ENCODE measurements around the gene COL6A3.

Gene COL6A3, protein sequence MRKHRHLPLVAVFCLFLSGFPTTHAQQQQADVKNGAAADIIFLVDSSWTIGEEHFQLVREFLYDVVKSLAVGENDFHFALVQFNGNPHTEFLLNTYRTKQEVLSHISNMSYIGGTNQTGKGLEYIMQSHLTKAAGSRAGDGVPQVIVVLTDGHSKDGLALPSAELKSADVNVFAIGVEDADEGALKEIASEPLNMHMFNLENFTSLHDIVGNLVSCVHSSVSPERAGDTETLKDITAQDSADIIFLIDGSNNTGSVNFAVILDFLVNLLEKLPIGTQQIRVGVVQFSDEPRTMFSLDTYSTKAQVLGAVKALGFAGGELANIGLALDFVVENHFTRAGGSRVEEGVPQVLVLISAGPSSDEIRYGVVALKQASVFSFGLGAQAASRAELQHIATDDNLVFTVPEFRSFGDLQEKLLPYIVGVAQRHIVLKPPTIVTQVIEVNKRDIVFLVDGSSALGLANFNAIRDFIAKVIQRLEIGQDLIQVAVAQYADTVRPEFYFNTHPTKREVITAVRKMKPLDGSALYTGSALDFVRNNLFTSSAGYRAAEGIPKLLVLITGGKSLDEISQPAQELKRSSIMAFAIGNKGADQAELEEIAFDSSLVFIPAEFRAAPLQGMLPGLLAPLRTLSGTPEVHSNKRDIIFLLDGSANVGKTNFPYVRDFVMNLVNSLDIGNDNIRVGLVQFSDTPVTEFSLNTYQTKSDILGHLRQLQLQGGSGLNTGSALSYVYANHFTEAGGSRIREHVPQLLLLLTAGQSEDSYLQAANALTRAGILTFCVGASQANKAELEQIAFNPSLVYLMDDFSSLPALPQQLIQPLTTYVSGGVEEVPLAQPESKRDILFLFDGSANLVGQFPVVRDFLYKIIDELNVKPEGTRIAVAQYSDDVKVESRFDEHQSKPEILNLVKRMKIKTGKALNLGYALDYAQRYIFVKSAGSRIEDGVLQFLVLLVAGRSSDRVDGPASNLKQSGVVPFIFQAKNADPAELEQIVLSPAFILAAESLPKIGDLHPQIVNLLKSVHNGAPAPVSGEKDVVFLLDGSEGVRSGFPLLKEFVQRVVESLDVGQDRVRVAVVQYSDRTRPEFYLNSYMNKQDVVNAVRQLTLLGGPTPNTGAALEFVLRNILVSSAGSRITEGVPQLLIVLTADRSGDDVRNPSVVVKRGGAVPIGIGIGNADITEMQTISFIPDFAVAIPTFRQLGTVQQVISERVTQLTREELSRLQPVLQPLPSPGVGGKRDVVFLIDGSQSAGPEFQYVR (N-terminal part only)

DNA sequence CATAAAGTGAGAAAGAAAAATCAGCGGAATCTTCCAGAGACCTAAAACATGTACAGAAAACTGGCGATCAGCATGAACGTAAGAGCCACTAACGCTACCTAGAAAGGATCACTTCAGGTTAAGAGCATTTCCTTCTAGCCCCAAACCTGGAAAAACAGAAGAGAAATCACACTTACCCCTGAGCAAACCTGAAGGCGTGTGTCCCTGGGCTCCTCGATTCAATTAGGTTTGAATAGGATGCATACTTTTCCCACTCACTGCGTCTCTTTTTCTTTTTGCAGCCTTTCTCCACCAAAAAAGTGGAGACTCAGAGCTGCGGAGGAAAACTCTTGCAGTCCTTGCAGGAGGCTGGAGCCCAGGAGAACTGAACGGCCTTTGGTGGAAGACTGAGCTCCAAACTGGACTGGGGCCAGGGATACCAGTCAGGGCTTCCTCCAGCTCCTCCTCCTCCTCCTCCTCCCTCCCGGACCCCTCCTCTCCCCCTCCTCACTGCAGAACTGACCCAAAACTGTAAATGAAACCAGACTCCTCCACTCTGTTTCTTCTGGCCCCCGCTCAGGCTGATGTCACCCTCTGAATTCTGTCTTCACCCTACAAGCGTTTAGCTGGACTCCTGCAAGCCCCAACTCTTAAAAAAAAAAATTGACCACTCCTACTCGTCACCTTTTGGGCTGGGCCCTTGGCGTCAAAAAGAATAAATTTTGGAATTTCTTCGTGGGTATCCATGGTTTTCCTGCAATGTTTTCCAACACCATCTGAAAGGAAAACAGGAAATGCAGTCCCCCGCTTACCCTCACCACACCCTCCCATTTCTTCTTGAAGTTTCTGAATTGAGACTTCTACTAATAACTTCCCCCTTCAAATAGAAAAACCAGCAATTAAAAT, at the start of gene COL6A3:
Gene COL6A3 (minus strand): TSS at position 388 of the 885 bp plus-strand sequence. CDS start 17,347 bp downstream, outside the sequence.
- DNase-seq (ENCODE audit: low read depth), result no peak

DNA sequence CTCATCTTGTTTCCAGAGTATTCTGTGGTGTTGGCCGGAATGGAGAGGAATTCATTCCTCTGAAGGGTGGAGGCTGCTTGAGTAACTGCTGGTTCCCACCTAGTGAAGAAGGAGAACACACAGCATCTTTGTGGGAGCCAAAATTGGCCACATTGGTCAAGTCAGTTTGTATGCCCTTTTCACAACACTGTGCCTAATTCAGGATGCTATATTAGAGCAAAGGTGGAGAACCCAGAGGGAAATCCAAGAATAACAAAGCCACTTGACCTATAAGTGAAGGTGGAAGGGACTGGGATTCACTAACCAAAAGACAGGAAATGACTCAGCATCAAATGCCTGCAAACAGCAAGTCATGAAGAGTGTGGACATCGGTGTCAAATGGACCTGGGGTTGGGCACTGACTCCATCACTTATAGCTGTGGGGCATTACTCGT, 45.8 kb upstream of the COL6A3 start:
- DNase-seq (ENCODE audit: low read depth), result no peak

DNA sequence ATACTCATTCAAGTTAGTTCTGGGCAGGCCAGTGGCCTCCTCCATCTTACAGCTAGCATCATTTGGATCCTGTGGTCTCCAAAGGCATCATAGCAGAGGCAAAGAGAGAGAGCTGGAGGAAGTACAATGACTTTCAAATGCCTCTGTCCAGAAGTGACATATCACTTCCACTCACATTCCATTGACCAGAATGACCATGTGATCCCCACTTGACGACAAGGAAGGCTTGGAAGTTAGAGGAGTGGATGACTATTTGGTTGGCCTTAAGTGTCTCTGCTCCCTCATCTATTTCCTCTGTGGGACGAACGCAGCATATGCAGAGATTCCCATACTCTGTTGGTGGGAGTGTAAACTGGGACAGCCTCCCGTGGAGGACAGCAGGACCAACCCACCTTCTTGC, 45.3 kb upstream of the COL6A3 start:
- no peak for DNase-seq (ENCODE audit: low read depth)

DNA sequence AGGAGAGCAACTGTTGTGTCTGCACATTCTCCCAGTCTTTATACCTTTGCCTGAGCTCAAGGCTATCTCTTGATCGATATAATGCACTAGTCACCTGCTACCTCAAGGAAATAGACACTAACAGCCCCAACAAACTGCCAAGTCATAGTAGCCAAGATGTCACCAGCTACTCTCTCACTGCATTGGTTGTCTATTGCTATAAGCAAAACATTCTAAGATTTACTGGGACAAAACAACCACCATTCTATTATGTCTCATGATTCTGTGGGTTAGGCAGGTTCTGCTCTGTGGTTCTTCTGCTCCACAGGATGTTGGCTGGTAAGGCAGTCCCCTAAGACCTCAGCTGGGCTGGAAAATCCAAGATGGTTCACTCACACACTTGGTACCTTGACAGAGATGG, 44.6 kb upstream of the COL6A3 start:
- no peak for DNase-seq (ENCODE audit: low read depth)

DNA sequence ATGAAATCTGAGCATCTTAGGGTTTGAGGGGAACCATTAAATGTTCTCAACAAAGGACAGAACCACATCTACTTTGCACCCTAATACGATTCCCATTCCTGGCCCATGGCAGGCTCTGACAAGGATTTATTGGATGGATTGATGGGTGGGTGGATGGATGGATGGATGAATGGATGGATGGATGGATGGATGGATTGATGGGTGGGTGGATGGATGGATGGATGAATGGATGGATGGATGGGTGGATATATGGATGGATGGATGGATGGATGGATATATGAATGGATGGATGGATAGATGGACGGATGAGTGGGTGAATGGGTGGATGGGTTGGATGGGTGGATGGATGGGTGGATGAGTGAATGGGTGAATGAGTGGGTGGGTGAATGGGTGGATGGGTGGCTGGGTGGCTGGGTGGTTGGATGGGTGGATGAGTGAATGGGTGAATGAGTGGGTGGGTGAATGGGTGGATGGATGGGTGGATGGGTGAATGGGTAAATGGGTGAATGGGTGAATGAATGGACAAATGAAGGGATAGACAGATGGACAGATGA, 43.5 kb upstream of the COL6A3 start:
- no peak for DNase-seq (ENCODE audit: low read depth)

DNA sequence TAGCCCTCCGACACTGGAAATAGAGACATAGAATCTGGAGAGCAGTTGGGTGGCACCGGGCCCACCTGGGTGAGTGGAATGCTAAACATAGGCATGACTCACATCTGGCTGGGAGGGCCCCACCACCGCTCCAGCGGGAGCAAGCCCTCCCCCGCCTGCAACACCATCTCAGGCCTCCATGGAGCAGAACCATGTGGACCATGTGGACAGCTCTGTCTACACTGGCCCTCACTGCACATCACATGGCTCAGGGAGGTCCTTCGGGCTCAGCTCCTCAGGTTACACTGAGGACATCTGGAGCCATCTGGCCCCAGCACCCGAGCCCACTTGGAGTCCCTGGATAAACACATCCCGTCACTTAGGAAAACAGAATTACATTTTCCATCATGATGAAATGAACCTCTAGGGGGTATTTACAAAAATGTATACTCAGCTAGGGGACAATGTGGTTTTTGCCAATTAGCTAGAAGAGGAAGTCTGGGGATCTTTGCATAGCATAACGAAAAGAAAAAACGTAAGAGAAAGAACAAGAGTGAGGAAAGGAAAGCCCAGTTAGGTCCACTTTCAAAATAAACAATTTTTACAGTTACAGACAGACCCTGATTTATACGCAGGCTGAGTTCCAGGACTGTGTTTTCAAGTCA, 42.4 kb upstream of the COL6A3 start:
- DNase-seq (ENCODE audit: low read depth), result no peak

DNA sequence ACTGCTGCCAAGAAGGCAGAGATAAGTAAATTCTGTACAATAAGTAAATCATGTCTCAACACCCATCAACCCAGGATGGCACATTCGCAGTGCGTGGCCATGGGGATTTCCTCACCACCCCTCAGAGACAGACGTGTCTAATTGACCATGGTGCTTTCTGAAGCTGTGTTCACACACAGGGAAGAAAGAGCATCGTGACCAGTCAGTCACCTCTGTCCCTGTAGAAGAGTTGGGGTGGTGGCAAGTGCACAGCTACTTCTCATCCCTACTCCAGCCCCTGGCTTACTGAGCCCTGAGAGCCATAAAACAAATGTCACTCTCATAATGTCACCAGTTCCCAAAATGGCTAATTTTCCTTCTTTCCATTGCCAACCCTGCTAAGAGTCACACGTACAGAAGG, 41.8 kb upstream of the COL6A3 start:
- DNase-seq (ENCODE audit: low read depth), result no peak

DNA sequence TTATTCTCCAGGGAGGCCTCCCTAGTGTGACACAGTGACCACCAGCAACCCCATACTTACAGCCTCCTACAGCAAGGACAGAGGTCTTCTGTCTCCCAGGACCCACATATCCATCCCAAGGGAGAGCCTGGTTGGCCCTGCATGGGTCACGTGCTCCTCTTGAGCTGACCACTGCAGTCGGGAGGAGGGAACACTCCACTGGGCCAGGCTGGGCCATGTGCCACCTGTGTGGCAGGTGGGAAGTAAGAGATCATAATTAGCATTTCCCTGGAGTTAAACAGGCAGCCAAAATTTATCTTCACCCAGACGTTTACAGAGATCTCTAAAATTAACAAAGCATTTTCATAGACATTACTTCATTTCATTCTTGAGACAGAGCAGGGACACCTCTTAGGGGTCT, 39.7 kb upstream of the COL6A3 start:
- DNase-seq (ENCODE audit: low read depth), result no peak

DNA sequence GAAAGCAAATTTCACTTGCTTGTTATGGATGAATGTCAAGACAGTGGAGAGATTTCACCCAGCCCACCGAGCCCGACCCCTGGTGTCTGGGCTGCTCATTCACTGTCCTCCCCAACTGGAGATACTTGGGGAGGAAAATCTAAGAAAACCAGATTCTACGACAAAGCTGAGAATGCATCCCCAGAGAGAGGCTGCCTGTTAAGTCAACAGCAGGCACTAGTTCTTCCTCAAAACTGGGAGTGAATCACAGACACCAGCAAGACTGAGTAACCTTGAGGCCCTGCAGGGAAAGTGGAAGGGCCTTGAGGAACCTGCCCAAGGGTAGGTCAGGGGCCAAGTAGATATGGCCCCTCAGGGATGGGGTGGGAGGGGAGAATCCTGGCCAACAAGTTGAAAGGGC, 38.9 kb upstream of the COL6A3 start:
- DNase-seq (ENCODE audit: low read depth), result no peak

DNA sequence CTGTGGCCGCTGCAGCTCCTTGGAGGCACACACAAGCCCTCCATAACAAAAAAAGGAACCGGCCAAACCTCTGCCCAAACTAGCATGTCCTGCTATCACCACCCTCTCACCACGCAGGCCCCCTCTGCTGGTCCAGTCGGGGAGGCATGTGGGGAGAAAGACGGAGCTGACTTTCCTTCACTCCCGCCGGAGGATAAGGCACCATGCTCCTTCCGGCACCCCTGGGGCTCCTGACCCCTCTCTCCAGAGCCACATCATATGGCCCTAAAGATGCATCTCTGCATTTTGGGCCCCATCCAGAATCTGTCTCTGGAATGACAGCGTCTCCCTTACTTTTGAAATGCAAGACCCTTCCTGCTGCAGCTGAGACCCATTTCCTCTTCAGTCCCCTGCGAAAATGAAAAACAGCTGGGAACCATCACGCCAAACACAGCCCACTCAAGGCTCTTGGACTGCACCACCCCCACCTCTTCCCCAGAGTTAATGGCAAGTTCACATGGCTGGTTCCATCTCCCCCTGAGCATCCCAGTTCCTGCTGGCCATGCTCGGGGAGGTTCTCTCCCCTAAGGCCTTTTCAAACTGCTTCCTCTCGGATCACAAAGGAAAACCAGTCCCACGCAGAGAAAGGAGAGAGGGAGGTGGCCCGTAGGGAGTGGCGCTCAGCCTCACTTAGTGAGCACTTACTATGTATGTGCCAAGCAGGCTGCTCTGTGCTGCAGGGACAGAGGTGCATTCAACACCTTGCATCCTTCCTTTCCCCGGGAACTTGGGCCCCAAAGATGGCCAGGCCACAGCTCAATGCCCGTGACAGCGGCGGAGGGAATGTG, 37.9 kb upstream of the COL6A3 start:
- DNase-seq (ENCODE audit: low read depth), result no peak

DNA sequence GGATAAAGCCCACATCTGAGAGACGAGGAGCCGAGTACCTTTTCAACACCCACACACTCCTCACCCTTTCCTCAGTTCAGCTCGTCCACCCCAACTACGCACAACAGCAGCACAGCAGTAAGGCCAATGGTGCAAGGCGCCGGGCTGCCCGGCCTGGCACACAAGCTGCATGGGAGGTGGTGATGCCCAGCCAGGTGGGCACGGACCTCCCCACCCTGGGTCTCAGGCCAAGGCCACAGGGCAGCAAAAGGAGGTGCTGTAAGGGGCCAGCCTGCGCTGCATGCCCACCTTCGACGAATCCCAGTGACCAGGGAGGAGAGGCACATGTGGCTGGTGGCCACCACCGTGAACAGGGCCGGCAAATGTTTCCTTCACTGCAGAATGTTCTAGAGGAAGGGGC, 36.6 kb upstream of the COL6A3 start:
- DNase-seq (ENCODE audit: low read depth), result no peak

DNA sequence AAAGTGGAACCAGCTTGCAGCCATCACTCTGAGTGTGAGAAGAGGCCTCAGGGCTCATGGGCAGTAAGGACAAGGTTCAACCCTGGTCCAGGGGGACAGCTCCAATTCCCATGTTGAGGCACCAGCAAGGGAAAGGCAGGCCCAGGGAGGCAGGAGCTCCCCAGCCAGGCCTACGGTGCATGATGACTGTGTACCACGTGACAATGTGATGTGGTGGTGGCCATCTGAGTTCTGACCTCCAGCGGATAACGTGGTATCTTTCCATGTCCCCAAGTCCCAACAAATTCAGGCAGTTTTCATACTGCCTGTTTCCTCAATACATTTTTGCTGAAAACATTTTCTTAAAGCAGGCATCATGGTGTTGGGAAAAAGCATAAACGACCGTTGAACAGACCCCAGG, 36.1 kb upstream of the COL6A3 start:
- no peak for DNase-seq (ENCODE audit: low read depth)

DNA sequence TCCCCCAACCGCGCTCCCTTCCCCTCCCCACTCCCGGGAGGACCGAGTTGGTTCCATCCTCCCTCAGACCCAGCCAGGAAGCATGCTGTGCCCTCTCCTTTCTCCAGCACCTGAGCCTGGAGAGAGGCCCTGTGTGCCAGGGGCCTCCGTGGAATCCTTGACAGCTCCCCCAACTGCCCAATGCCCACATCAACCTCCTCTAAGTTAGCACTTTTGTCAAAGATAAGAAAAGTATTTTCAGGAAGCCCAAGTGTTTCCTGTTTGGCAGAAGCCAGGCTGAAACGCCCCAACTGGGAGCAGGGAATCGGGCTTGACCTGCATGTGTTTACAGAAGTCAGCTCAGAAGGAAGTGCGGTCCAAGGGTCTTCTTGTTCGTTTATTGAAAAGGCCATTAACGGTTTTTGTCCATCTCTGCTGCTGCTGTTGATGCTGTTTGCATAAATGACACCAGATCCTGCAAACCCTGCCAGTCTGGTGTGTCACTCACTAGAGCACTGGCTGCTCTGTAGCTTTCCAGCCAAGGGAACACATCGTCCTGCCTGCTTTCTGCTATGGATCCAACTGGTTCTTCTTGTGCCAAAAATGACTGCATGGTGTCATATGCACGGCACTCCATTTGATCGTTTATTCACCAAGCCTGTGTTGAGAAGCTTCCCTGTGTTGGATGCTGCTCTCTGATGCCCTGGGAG, 35.4 kb upstream of the COL6A3 start:
- no peak for DNase-seq (ENCODE audit: low read depth)

DNA sequence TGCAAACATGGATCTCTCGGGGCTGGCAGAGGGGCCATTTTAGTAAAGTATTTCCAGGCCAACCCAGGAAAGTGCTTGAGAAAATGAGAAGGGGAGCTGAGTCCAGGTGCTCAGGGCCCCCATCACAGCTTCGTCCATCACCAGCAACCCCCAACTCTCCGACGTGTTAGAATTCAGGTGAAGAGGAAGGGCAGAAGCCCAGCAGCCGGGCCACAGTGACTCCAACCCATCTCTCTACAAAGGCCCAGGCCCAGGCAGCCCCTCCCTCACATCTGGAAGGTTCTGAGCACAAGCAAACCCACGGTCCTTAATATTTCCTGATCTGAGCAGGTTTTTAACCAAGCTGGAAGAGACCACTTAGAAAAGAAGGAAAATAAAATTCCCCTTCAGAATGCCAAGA, 34.7 kb upstream of the COL6A3 start:
- no peak for DNase-seq (ENCODE audit: low read depth)

DNA sequence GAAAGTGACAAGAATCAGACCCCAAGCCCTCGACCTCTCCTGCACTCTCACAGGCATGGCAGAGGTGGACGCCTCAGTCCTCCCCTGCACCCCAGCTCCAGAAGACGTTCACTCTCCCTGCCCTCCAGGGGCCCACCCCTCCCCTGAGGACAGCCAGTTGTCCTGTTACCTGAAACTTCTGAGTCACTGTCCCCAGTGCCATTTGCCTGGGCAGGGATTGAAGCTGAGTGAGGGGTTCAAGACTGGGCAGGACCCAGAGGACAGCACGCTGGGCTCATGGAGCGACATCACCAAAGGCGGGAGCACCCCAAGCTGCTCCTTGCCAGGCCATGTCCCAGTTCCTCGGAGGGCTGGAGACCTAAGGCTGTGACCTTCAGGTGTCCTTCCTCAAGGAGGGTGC, 34.2 kb upstream of the COL6A3 start:
- no peak for DNase-seq (ENCODE audit: low read depth)

DNA sequence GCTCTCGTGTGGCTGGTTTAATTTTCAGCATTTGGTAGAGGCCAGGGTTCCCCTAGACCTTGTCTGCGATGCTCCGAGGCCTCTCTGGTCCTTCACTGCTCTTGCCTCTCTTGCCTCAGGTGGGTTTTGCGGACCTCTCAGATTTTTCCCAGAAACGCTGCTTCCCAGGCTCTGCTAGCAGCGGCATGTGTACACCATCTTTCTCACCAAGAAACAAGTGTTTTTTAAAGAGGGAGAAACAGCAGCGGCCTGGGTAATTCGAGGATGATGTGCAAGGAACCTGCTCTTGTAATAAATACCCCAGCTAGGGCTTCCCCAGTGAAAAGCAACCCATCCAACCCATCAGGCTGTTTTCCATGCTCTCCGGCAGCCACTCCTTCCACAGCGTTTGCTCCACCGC, 33.5 kb upstream of the COL6A3 start:
- no peak for DNase-seq (ENCODE audit: low read depth)

DNA sequence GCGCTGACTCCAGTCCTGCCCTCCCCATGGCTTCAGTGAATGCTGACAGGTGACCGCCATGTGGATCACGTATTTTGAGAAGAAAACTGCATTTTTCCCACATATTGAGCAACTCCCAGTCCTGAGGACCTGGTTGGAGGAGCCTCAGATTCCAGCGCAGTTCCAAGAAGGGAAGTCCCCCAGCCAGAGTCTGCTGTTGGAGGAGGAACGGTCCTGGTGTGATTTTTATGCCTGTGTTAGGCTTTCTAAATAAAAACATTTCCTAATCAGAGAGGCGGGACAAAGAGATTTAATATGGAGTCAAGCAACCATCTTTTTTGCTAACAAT, 32.3 kb upstream of the COL6A3 start:
- no peak for DNase-seq (ENCODE audit: low read depth)

DNA sequence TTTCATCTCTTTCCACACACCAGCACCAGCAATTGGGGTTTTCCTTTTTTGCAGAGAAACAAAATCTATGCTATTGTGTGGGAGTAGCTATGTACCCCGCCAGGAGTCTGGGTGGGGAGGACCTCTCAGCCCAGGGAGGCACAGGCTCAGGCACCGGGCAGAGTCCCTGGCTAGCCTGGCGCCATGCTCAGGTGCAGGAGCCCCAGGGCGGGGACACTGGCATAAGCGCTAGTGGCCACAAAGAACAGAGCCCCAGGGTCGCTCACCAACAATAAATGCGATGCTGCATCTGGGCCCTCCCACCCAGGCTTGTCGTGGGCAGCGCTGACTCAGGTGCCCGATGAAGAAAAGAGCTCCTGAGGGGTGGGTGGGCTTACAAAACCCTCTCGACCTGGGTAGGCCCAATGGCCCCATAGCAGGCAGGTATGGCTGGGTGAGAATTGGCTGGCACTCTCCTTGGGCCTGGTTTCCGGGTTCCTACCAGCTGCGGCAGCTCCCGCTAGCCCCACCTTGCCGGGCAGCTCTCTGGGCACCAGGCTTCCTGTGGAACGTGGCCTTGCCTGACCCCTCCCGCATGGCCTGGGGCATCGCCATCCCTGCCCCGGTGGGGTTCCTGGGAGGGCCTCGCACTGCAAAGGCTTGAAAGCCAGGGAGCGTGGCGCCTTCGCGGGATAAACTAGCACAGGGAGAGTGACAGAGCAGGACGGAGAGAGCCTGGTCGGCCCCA, 31.8 kb upstream of the COL6A3 start:
- DNase-seq (ENCODE audit: low read depth), result no peak

DNA sequence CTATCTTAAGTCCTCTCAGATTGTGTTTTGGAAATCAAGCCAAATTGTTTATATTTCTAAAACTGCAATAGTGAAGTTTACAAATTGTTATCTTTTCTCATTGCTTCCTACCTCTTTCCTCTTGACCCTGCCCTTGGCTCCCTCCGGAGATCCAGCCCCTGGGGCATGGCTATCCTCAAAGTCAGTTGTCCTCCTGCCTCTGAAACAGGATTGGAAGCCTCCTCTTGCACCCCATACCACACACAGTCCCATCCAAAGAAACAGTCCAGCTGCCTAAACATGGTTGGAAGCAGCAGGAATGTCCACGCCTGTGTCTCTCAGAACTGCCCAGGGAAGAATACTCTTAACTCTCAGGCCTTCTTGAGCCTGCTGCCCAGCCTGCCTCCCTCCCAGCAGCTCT, 30.1 kb upstream of the COL6A3 start:
- no peak for DNase-seq (ENCODE audit: low read depth)

Data from activated T-helper 9 cell treated with anti-CD3 and anti-CD28 coated beads, Interleukin-2, amount 50 U/mL, for 16 hours (primary cell).